Epidermal melanocyte (primary cell): ENCODE data around the gene NINJ1.
"Not testable (repeated sequence)": the region's sequence is repeated elsewhere in the genome, so short reads cannot be mapped to it uniquely, and the experiment has no call there.

Source experiments
- DNase-seq: peaks from one replicate; pipeline ENCODE4 v3.0.0; 2011; ENCODE audit warnings: low spot score; ENCODE audit not compliant: insufficient read length

NINJ1 gene

DNA sequence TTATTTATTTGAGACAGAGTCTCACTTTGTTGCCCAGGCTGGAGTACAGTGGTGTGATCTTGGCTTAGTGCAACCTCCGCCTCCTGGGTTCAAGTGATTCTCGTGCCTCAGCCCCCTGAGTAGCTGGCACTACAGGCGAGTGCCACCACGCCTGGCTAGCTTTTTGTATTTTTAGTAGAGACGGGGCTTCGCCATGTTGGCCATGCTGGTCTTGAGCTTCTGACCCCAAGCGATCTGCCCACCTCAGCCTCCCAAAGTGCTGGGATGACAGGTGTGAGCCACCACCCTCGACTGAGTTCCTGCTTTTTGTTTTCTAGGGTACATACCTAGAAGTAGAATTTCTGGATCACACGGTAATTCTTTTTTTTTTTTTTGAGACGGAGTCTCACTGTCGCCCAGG lies 33.0 kb downstream of the NINJ1 start:
- DNase-seq = not testable (repeated sequence)

DNA sequence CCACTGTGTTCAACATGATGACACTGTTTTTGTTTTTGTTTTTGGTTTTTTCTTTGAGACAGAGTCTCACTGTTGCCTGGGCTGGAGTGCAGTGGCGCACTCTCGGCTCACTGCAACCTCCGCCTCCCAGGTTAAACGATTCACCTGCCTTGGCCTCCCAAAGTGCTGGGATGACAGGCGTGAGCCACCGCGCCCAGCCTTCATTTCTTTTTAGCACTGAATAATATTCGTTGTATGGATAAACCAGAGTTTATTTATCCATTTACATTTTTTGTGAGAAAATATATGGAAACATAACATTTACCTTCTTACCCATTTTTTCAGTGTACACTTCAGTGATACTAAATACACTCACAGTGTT lies 33.8 kb downstream of the NINJ1 start:
- DNase-seq = no peak

DNA sequence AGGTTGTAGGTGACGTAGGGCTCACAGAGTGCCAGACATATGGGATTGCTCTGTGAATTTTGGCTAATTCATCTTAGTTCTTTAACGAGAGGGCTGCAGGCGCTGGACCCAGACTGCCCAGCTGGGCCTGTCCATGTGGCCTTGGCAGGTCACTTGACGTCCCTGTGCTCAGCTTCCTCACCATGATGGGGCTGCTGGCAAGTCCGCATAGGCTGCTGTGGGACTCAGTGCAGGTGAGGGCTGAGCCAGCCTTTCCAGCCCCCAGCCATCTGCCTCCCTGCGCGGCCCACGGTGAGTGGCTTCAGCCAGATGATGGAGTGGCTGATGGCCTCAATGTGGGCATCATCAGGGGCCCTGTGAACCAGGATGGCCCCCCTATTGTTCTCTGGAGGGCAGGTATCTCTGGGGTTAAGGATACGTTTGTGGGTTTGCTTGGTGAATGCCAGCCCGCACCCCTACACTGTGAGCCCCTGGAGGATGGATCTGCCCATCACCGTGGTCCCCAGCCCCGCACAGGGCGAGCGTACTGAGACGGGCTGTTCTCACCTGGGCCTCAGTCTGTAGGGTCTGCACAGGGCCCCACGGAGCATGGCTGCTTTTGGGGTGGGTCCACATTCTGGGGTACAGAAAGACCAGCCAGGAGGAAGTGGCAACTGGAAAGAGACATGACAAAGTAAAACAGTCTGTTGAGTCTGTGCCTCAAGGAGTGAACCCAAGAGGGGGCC lies 34.3 kb downstream of the NINJ1 start:
- no peak for DNase-seq

DNA sequence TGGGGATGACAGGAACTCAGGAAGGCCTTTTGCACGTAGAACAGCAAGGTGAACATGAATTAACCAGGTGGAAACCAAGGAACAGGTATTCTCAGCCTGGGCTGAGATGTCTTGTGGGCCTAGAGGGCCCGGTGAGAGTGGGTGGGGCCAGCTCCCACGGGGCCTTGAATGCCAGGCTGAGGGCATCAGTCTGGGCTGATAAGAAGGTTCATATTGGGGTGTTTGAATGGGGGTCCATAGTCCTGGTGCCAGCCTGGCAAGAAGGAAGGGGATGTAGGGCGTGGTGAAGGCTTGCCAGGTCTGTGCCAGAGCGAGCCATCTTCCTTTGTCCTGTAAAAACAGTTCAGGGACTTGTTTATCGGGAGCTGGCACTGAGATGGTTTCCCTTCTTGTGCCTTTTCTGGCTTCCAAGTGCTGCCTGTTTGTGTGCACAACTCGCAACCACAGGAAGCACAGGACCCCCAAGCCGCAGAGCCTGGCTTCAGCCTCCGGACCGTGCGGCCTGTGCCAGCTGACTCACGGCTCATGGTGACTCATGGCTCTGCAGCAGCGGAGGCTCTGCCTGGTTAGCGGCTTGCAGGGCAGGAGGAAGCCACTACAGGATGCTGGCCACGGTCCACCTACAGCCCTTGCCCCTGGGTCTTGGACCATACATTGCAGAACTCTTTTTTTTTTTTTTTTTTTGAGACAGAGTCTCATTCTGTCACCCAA lies 35.7 kb downstream of the NINJ1 start:
- DNase-seq = peak; percentile 78

DNA sequence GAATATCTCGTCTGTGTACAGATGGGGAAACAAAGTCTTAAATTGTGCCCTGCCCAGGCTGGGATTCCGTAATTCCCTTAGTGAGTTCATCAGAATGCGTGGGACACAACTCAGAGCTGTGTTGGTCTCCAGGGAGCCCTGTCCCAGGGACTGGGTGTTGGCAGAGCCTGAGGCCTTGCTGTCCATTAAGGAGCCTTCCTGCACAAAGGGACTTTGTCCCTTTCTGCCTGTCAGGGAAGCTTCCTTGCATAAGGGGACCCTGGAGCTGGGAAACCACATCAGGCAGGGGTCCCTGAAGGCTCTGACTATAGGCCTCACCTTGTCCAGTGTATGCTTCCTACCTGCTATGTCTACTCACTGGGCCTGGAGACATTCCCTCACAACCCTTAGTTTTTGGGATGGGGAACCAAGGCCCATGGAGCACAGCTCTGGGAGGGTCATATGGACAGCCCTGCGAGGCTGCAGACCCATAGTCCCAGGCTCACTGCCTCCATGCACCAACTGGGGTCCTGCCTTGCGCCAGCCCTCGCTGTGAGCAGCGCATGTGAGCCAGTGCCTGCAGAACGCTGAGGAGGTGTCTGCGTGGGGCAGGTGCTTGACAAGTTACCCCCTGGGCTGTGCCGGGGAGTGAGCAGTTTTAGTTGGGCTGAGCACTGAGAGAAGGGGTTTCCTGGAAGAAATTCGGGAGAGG lies 36.4 kb downstream of the NINJ1 start:
- DNase-seq = no peak

DNA sequence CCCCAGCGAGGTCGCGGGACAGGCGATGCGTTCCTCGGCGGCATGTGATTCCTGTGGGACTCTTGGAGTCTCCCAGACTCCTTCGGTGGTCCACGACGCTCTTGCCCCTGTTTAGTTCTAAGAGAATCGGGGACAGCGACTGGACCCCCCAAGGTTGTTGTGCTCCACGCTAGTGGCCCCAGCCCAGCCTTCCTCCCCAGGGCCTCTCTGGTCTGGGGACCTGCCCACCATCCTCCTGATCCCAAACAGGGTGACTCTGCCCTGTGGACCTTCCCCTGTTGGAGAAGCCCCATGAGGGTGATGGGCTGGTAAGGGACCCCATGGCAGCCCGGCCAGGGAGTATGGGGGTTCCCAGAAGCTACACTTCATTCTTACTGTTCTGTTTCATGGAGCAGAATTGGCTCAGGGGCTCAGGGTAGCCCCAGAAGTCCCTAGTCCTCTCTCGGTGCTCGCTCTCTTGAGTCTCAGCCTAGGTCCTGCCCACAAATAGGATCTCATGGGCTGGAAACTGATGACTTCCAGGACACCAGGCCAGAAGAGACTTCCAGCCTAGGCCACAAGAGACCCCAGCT lies 37.2 kb downstream of the NINJ1 start:
- DNase-seq = no peak

DNA sequence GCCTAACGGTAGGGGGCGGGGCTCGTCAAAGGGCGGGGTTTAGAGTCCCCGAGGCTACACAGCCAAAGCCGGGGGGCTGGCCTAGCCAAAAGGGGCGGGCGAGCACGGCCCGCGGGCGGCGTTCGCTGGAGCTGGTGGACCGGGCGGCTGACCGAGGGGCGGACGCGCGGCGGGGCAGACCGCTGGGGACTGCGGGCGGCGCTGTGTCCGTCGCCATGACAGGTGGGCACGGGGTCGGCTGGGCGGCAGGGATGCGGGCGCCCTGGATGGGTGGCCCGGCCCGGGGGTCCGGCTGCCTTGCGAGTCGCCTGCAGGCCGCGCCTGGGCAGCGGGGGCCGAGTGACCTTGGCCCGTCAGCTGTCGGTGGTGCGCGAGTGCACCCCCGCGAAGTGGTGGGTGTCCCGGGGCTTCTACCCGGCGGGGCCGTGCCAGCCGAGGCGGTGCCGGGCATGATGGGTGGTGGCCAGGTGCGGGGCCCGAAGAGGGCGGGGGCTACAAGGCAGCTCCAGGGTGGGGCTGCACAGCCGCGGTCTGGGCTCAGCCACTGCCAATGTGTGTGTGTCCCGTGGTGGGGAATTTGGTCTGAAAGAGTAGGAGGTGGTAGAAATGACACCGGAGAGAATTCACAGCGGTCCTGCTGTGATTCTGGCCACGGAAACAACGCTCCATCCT lies 37.8 kb downstream of the NINJ1 start, which contains the start of gene CARD19:
CARD19 (plus strand) TSS at position 87 of the 672 bp plus-strand sequence; CDS start at position 216, 129 bp downstream.
- no peak for DNase-seq

DNA sequence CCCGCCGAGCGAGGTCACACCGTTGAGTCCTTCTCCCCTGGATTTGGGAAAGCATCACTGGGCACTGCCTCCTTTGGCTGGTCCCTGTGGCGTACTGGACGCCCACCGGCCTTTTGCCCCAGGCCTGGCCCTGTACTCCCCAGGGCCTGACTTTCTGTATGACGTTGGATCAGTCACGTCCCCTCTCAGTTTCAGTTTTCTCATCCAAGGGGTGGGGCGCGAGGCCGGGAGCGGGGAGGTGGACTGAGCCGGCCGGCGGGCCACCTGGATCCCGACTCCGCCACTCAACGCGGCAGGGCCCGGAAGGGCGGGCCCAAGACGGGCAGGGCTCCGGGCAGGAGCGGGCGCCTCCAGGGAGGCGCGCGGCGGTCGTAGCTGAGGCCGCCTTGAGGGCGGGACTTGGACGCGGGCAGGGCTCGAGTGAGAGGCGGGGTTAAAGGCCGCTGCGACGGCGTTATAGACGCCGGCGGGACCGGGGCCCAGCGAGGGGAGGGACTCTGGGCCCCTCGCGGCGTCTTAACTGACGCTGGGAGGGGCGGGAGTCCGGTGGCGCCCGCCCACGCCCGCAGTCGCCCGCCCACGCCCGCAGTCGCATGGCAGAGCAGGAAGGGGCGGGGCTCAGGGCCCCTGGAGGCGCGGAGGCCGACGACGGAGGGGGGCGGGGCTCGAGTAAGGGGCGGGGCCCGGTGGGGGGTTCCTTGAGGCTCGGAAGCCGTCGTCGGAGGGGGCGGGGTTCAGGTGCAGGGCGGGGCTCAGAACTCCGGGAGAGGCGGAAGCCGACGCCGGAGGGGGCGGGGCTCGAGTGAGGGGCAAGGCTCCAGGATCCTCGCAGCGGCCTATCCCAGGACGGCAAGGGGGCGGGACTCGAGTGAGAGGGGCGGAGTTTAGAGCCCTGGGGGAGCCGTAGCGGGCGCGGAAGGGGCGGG lies 38.6 kb downstream of the NINJ1 start:
- DNase-seq = peak; percentile 91

DNA sequence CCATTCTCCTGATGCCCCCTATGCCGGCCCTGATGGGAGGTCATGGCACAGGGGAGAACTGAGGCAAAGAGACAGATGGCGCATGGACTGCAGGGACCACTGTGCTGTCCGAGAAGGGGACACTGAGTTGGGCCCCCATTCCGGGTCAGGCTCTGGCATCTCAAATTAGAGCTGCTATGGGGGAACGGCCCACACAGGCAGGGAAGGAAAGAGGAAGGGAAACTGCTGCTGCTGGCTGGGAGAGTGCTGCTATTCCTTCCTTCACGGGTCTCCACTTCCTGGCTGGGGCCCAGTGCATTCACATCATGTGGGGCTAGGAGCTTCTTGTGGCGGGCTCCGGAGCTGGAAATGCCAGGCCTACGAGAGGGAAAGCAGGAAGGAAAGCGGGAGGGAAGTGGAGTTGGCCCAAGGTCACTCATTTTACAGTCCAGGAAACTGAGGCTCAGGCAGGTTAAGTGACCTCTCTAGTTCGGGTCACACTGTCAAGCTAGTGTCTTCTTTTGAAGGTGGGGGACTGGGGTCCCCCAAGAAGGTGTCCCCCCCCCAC lies 39.3 kb downstream of the NINJ1 start:
- no peak for DNase-seq

DNA sequence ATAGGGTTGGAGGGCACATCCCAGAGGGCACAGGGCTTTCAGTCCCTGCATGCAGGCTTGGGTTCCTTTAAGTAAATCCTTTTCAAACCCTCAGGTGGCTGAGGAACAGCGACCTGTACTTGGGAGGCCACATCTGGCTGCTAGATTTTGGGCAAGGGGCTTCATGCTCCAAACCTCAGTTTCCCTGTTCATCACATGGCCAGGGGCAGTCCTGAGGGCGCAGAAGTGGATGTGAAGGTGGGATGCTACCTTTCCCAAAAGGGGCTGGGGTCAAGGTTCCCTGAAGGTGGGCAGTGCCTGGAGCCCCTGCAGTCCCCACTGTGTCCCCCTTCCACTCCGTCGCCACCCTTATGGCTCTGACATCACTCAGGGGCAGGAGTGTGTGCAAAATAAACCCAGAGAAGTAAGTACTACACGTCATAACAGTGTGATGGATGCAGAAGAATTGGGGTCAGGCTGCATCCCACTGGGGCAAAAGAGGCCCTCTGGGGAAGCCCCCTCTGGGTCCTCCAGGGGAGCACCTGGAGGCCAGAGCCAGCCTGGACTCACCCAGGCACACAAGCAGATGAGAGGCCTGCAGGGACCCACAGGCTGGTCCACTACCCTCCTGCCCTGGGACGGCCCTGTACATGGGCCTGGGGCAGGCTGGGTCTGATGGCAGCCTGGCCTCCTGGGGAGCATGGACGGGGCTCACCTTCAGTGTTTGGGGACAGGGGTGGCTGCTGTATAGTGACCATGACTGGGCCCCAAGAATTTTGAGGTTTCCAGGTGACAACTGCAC lies 40.0 kb downstream of the NINJ1 start:
- no peak for DNase-seq

DNA sequence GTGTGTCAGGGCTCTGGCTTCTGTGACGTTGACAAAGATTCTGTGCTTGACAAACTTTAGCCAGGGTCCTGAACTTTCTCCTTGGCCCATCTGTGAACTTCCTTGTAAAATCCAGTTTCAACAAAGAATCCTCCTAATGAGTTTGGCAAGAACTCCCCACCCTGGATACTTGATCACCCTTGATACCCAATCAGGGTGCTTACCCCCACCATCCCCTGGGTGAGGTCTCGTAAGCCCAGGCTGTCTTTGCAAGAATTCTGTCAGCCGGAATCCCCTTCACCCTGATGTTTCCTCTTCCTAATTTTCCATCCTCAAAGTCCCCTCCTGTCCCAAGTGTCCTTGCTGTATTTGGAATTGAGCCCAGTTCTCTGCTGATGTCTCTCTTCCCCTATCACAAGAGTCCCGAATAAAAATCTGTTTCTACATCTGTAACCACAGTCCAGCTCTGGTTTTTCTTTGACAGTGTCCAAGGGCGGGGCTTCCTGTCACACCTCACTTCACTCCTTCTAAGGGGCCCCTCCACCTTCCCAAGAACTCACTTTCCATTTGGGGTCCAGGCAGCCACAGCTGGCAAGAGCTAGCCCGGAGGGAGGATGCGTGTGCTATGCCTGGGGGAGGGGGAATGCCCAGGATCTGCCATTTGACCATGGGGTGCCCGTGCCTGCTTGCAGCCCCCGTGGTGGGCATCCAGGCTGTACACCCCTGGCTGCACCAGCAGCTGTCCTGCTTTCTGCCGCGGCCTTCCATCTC lies 40.7 kb downstream of the NINJ1 start:
- no peak for DNase-seq

DNA sequence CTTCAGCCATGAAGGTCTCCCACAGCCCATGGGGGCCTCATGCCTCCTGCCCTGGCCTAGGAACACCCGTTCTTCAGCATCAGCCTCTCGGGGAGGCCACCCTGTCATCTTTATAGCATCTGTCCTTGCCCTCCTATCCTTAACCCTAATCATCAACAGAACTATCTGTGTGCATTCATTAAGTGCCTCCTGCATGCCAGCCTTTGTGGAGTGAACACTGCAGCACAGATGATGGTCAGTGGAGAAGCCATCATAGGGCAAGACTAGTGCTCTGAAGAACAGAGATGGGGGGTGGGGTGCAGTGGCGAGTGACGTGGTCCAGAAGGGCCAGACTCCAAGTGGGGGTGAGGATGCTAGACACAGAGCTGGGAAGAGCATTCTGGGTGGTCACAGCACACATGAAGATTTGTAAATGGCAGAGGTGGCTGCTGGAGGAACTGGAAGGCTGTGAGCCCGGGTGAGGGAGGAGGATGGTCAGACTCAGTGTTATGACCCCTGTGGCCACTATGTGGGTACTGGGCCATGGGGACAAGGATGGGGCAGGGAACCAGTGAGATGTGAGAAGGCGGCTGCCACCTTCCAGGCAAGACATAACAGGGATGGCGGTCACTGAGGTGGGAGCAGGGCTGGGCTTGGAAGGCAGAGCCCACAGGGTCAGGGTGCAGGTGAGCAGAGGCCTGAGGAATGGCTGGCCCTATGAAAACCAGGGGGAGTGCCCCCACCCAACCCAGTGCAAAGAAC lies 41.6 kb downstream of the NINJ1 start:
- DNase-seq = no peak

DNA sequence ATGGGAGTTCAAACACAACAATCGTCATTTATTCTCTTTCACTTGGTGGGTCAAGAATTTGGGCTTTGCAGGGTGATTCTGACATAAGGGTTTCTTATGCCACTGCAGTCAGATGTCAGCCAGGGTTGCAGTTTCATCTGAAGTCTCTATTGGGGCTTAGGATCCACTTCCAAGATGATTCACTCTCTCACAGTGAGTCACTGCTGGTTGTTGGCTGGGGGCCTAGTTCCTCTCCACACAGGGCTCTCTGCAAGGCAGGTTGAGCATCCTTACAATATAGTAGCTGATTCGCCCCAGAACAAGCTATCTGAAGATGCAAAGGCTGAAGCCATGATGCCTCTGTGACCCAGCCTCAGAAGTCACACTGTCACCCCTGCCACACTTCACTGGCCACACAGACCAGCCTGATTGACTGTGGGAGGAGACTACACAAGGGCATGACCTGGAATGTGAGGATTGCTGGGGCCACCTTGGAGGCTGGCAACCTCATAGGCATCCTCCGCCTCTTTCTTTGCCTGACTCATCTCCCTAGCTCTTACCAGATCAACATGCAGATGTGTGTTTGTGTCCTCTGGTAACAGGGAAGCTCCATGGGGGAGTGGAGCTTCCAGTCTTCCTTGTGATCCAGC lies 42.5 kb downstream of the NINJ1 start:
- DNase-seq = no peak

DNA sequence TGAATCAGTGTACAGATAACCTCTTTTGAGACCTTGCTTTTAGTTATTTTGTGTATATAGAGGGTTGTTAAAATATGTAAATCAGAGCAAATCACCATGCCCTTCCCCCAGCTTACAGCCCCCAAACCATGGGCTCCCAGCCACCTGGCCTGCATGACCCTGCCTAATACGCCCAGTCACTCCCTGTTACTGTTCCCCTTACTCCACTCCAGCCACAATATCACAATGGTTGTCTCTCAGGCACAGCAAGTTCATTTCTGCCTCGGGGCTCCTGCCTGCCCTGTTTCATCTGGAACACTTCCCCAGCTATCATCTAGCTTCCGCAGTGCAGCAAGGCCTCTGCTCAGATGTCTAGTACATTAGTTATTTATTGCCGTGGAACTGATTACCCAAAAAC lies 43.0 kb downstream of the NINJ1 start:
- DNase-seq = no peak

DNA sequence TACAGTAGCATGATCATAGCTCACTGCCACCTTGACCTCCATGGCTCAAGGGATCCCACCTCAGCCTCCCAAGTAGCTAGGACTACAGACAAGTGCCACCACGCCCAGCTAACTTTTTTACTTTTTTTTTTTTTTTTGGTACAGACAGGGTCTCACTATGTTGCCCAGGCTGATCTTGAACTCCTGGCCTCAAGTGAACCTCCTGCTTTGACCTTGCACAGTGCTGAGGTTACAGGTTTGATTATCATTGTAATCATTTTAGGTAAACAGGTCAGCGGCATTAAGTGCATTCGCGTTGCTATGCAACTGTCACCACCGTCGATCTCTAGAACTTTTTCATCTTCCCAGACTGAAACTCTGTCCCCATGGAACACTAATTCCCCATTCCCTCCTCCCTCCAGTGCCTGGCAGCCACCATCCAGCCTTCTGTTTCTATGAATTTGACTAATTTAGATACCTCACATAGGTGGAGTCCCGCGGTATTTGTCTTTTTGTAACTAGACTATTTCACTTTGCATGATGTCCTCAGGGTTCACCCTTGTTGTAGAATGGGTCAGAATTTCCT lies 43.9 kb downstream of the NINJ1 start:
- DNase-seq = no peak

DNA sequence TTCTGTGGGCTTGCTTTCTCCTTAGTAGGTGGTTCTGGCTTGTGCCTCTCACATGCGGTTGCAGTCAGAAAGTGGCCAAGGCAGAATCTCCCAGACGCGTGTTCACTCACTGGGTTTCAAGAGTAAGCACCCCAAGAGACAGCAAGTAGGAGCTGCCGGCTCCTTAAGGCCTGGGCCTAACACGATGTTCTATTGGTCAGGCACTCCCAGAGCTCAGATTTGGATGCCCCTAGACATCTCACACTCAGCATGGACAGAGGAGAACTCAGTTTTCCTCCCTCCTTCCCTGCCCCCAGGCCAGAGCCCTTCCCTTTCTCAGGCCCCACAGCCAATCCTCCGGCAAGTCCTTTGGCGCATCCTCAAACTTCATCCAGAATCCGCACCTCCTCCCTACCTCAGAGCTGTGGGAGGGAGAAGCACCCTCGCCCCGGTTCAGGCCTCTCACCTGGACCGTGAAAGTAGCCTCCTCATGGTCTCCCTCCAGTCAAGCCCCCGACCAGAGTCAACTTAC lies 44.5 kb downstream of the NINJ1 start:
- no peak for DNase-seq

DNA sequence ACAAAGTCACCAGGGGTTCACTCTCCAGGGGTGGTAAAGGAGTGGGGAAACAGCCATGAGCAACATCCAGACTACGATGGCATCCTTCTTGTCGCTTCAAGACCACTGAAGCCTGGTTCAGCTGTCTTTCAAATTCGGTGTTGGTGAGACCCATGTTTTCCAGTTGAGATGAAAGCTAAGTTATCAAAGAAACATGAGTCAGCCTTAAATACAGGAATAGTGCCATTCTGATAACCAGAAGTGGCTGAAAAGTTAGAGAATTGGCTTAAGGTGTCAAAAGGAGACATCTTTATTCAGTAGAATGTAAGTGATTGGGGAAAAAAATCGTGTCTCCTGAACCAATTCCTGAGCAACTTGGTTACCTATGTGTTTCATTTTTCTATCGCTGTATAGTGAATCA lies 45.0 kb downstream of the NINJ1 start:
- no peak for DNase-seq
